K562 (cell line): Measurements from ENCODE around the gene HS3ST5.
"Not testable (repeated sequence)": the region's sequence is repeated elsewhere in the genome, so short reads cannot be mapped to it uniquely, and the experiment has no call there.

Experiments used
- CCAR2 ChIP-seq: fragments of 200-400 bp; formaldehyde crosslinking; IDR thresholded peaks from 2 replicates; pipeline ENCODE4 v1.6.1; 2017; ENCODE audit warnings: mild to moderate bottlenecking, low read depth, low read length
- KAT7 ChIP-seq: sonication (generic); formaldehyde crosslinking; IDR thresholded peaks from 2 replicates; pipeline ENCODE4 v1.8.0; 2022; ENCODE audit warnings: missing genetic modification reagents, mild to moderate bottlenecking, borderline replicate concordance
- NCOA1 ChIP-seq: fragments of 450-650 bp; IDR thresholded peaks from 2 replicates; pipeline ENCODE4 v1.6.1; 2016; ENCODE audit warnings: low read depth
- POLR2AphosphoS5 ChIP-seq: IDR thresholded peaks from 2 replicates; pipeline ENCODE4 v1.6.1; 2011; ENCODE audit warnings: mild to moderate bottlenecking, low read depth, low read length, moderate library complexity; ENCODE audit not compliant: control insufficient read depth, insufficient read depth
- PTBP1 ChIP-seq: fragments of 200-400 bp; formaldehyde crosslinking; IDR thresholded peaks from 2 replicates; pipeline ENCODE4 v1.6.1; 2017; ENCODE audit warnings: low read depth, low read length
- RERE ChIP-seq: sonication (generic); formaldehyde crosslinking; IDR thresholded peaks from 2 replicates; pipeline ENCODE4 v1.8.0; 2023; ENCODE audit warnings: missing genetic modification reagents, mild to moderate bottlenecking, borderline replicate concordance
- SIRT6 ChIP-seq: IDR thresholded peaks from one replicate; pipeline ENCODE4 v1.6.1; 2012; ENCODE audit warnings: low read depth, mild to moderate bottlenecking, control low read depth, inconsistent platforms, low read length, moderate library complexity
- ZNF197 ChIP-seq: fragments of 200-800 bp; sonication (Bioruptor generic); IDR thresholded peaks from 2 replicates; pipeline ENCODE4 v1.6.1; 2016; ENCODE audit warnings: low read depth, missing genetic modification characterization, missing compliant biosample characterization
- TF ChIP-seq, protein P1 (sequence below), 2 experiments: fragments of 450-650 bp; formaldehyde crosslinking in 1 of 2; IDR thresholded peaks; 2 replicates each; pipeline versions ENCODE4 v1.4.0 to v1.6.1; 2014 to 2020; ENCODE audit warnings: mild to moderate bottlenecking in 2 of 2, borderline replicate concordance in 1 of 2, low read depth in 1 of 2
- TF ChIP-seq, protein P2 (sequence below), 3 experiments: IDR thresholded peaks in 2 of 3; conservative IDR thresholded peaks in 1 of 3; 2 replicates each; pipeline ENCODE4 v1.5.1; 2011 to 2012; ENCODE audit warnings: low read length in 3 of 3, mild to moderate bottlenecking in 3 of 3, control low read depth in 2 of 3, improper control_type of control experiment in 1 of 3, inconsistent platforms in 1 of 3, low read depth in 1 of 3, mixed read lengths in 1 of 3, moderate library complexity in 1 of 3; ENCODE audit not compliant: insufficient read depth in 2 of 3

- TF ChIP-seq, protein P1, sequence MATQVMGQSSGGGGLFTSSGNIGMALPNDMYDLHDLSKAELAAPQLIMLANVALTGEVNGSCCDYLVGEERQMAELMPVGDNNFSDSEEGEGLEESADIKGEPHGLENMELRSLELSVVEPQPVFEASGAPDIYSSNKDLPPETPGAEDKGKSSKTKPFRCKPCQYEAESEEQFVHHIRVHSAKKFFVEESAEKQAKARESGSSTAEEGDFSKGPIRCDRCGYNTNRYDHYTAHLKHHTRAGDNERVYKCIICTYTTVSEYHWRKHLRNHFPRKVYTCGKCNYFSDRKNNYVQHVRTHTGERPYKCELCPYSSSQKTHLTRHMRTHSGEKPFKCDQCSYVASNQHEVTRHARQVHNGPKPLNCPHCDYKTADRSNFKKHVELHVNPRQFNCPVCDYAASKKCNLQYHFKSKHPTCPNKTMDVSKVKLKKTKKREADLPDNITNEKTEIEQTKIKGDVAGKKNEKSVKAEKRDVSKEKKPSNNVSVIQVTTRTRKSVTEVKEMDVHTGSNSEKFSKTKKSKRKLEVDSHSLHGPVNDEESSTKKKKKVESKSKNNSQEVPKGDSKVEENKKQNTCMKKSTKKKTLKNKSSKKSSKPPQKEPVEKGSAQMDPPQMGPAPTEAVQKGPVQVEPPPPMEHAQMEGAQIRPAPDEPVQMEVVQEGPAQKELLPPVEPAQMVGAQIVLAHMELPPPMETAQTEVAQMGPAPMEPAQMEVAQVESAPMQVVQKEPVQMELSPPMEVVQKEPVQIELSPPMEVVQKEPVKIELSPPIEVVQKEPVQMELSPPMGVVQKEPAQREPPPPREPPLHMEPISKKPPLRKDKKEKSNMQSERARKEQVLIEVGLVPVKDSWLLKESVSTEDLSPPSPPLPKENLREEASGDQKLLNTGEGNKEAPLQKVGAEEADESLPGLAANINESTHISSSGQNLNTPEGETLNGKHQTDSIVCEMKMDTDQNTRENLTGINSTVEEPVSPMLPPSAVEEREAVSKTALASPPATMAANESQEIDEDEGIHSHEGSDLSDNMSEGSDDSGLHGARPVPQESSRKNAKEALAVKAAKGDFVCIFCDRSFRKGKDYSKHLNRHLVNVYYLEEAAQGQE (IDR thresholded peaks at IDR 0.05; ENCODE audit: borderline replicate concordance), result not testable (repeated sequence)
- TF ChIP-seq, protein P1 (CRISPR knock-in tag; IDR thresholded peaks at IDR 0.05; ENCODE audit: low read depth), result not testable (repeated sequence)
- TF ChIP-seq RERE; KAT7 (CRISPR knock-in tag); NCOA1; SIRT6; ZNF197 (CRISPR knock-in tag); CCAR2; POLR2AphosphoS5; PTBP1: not testable (repeated sequence)
- TF ChIP-seq, protein P2, sequence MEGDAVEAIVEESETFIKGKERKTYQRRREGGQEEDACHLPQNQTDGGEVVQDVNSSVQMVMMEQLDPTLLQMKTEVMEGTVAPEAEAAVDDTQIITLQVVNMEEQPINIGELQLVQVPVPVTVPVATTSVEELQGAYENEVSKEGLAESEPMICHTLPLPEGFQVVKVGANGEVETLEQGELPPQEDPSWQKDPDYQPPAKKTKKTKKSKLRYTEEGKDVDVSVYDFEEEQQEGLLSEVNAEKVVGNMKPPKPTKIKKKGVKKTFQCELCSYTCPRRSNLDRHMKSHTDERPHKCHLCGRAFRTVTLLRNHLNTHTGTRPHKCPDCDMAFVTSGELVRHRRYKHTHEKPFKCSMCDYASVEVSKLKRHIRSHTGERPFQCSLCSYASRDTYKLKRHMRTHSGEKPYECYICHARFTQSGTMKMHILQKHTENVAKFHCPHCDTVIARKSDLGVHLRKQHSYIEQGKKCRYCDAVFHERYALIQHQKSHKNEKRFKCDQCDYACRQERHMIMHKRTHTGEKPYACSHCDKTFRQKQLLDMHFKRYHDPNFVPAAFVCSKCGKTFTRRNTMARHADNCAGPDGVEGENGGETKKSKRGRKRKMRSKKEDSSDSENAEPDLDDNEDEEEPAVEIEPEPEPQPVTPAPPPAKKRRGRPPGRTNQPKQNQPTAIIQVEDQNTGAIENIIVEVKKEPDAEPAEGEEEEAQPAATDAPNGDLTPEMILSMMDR (IDR thresholded peaks at IDR 0.05 in 2 of 3, conservative IDR thresholded peaks at IDR 0.05 in 1 of 3; ENCODE audit: insufficient read depth in 2 of 3, low read depth in 1 of 3, low read length in 3 of 3), result not testable (repeated sequence)
These were observed 124.8 kb downstream of the HS3ST5 start for GRCh38 chr6:114217996-114218395.
